Activated CD8-positive, alpha-beta memory T cell treated with anti-CD3 and anti-CD28 coated beads, Interleukin-2, amount 50 U/mL, for 1 hour (primary cell): Measurements from ENCODE around the gene AUP1.
"Not testable (repeated sequence)": the region's sequence is repeated elsewhere in the genome, so short reads cannot be mapped to it uniquely, and the experiment has no call there.

Source experiments
- DNase-seq: peaks from one replicate; pipeline ENCODE4 v3.0.0-alpha.2; 2020; ENCODE audit errors: extremely low read depth

AUP1 gene

GRCh38 chr2:74498500-74499266, 30.8 kb downstream of the AUP1 start:
- no peak for DNase-seq

GRCh38 chr2:74497777-74498499, 31.6 kb downstream of the AUP1 start:
- no peak for DNase-seq

DNA sequence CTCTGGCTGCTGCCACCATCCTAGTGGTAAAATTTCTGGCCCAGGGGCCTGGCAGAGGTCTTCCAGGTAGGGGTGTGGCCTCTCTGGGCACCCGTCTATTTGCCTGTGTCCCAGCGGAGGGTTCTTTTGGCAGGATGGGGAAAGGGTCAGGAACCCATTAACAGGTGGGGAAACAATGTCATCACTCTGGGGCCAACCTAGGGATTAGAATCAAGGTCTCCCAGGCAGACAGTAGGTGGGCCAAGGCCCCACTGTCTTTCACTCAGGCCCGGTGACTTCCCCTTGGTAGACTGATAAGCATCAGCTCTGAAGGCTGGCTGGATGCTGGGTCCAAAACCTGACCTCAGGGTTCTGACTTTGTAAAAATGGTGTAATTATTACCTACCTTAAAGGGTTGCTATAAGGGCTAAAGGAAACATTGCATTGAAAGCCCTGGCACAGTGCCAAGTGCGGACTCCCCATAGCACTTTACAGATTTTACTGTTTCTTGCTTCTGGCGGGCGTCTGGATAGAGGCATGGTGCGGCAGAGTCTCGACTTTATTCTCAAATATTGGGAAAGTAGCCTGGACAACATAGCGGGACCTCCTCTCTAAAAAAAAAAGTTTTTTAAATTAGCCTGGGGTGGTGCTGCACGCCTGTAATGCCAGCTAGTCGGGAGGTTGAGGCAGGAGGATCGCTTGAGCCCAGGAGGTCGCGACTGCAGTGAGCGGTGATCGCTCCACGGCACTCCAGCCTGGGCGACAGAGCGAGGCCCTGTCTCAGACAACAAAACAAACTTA, 32.3 kb downstream of the AUP1 start:
- no peak for DNase-seq

- DNase-seq: no peak
Measured at GRCh38 chr2:74495440-74495839, 34.1 kb downstream of the AUP1 start.

DNA sequence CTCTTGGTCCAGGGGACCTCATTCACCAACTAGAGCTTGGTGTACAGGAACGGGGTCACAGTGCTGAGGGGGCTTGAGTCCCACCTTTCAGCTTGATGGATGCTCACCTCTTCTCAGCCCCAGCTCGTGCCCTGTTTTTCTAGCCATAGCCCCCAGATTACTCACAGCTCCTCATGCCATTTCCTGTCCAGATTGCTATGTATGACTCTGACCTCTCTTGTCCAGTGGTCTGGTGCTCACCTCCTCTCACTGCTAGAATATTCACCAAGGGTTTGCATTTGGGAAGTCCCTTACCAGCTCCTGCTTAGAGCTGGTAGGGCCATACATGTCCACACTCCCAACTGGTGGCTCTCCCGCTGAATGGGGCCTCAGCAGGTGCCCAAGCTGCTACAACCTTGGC, 36.0 kb downstream of the AUP1 start:
- DNase-seq: no peak

DNA sequence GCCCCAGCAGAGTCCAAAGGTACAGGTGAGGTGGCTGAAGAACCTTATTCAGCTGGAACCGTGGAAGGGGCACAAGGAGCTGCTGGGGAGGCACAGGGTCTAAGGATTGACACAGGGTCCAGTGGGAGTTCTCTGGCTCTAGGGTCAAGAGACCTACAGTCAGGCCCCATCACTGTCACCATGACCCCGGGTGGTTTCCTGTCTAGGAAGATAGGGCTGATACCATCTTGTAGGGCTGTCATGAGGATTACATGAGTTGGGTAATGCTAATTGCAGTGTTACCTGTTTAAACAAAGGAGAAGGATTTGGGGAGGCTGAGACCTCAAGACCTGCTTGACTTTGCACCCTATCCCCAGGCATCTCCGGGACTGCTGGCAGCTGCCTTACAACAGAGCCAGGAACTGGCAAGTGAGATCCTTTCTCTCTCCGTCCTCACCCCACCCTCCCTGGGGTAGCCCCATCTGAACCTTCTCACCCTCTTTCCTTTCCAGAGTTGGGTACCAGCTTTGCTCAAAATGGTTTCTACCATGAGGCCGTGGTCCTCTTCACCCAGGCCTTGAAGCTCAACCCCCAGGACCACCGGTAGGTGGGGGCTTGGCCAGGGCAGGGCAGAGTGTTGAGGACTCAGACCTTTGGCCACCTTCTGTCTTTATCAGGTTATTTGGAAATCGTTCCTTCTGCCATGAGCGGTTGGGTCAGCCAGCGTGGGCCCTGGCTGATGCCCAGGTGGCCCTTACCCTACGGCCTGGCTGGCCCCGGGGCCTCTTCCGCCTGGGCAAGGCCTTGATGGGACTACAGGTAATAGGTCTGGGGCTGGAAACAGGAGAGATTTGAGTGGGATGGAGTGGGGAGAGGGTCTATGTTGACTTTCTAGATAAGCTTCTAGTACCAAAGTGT, 37.6 kb downstream of the AUP1 start:
- no peak for DNase-seq

- DNase-seq: no peak
Measured at GRCh38 chr2:74489906-74490305, 39.6 kb downstream of the AUP1 start.

DNA sequence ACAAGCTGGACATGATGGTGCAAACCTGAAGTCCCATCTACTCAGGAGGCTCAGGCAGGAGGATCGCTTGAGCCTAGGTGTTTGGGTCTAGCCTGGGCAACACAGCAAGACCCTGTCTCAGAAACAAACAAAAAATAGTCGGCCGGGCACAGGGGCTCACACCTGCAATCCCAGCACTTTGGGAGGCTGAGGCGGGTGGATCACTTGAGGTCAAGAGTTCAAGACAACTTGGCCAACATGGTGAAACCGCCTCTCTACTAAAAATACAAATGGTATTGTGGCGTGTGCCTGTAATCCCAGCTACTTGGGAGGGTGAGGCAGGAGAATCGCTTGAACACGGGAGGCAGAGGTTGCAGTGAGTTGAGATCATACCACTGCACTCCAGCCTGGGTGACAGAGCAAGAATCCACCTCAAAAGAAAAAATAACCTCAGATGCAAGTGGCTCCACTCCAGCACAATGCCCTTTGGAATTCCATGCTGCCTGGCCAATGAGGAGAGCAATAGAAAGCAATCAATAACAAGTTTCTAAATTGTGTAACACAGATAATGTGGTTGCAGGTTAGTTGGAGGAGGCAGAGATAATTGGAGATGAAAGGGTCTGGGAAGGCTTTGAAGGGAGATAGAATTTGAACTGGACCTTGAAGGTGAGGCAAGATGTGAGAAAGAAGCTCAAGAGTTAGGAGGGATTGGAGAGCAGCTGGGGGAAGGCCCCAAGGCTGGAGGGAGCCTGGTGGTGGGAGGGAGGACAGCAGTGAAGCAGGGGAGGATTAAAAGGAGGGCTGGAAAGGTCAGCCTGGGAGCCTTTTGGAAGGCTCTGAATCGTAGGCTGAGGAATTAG, 40.6 kb downstream of the AUP1 start:
- no peak for DNase-seq

GRCh38 chr2:74486141-74486540, 43.4 kb downstream of the AUP1 start:
- no peak for DNase-seq

DNA sequence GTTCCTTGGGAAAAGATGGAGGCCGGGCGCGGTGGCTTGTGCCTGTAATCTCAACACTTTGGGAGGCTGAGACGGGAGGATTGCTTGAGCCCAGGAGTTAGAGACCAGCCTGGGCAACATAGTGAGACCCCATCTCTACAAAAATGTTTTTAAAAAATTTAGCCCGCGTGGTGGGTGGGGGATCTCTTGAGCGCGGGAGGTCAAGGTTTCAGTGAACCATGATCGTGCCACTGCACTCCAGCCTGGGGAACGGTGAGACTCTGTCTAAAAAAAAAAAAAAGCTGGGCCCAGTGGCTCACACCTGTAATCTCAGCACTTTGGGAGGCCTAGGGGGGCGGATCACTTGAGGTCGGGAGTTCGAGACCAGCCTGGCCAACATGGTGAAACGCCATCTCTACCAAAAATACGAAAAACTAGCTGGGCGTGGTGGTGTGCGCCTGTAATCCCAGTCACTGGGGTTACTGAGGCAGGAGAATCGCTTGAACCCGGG, 45.8 kb downstream of the AUP1 start:
- not testable (repeated sequence) for DNase-seq

- DNase-seq: peak; percentile 90
Measured at GRCh38 chr2:74482801-74483674, 46.5 kb downstream of the AUP1 start, which contains the start of the genes CCDC142 and TTC31. TSS of gene CCDC142 (minus strand) at chr2:74482998. CDS start at chr2:74482837, 161 bp downstream. TSS of gene TTC31 (plus strand) at chr2:74483081. CDS start at chr2:74483096, 15 bp downstream.

- no peak for DNase-seq
Measured at GRCh38 chr2:74481961-74482800, 47.3 kb downstream of the AUP1 start.

DNA sequence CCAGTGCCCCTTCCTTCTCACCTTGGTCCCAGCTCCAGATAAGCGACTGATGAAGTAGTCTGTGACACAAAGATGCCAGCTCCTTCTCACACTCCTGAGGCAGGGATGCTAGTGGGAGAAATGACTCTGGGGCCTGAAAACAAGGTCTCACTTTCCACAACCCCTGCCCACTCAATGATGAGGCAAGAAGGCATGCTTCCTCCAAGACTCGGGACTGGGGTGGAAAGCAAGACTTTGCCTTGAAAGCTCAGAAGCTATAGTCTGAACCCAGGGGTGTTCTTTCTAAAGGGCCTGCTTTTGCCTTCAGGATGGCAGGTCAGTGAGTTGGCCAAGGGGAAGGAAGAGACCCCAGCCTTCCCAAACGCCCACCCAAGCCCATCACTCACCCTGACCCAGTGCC, 48.1 kb downstream of the AUP1 start:
- DNase-seq: no peak
